KMS-11 (cell line): ENCODE results near the gene OAT.

Experiments used
- H2AFZ ChIP-seq: fragments of 200-600 bp; sonication (generic); 2 replicates; pipeline ENCODE4 v1.6.1; 2016; ENCODE audit warnings: antibody characterized with exemption, mixed run types, low read depth
- H3K27ac ChIP-seq: fragments of 200-600 bp; sonication (generic); 2 replicates; pipeline ENCODE4 v1.6.1; 2016; ENCODE audit warnings: mild to moderate bottlenecking, mixed run types
- H3K27me3 ChIP-seq: fragments of 200-600 bp; sonication (generic); 2 replicates; pipeline ENCODE4 v1.6.1; 2017; ENCODE audit warnings: mild to moderate bottlenecking, low read depth, mixed run types, moderate library complexity; ENCODE audit not compliant: insufficient read depth
- H3K36me3 ChIP-seq: fragments of 200-600 bp; sonication (generic); 2 replicates; pipeline ENCODE4 v1.6.1; 2017; ENCODE audit warnings: mild to moderate bottlenecking, mixed run types; ENCODE audit not compliant: insufficient read depth
- H3K4me1 ChIP-seq: fragments of 200-600 bp; sonication (generic); 2 replicates; pipeline ENCODE4 v1.6.1; 2016; ENCODE audit warnings: mild to moderate bottlenecking, low read depth, mixed run types; ENCODE audit not compliant: poor library complexity, severe bottlenecking
- H3K4me2 ChIP-seq: fragments of 200-600 bp; sonication (generic); 2 replicates; pipeline ENCODE4 v1.7.0; 2016; ENCODE audit warnings: mild to moderate bottlenecking, mixed run types
- H3K4me3 ChIP-seq: fragments of 200-600 bp; sonication (generic); IDR thresholded peaks from 2 replicates; pipeline ENCODE4 v1.6.1; 2017; ENCODE audit warnings: low read depth, low read length, mixed read lengths; ENCODE audit not compliant: insufficient read depth
- H3K79me2 ChIP-seq: fragments of 200-600 bp; sonication (generic); 2 replicates; pipeline ENCODE4 v1.6.1; 2016; ENCODE audit warnings: low read depth, mixed run types; ENCODE audit not compliant: insufficient read depth
- H3K9ac ChIP-seq: fragments of 200-600 bp; sonication (generic); 2 replicates; pipeline ENCODE4 v1.6.1; 2016; ENCODE audit warnings: mild to moderate bottlenecking, mixed run types
- H4K20me1 ChIP-seq: fragments of 200-600 bp; sonication (generic); 2 replicates; pipeline ENCODE4 v1.6.1; 2016; ENCODE audit warnings: mild to moderate bottlenecking, mixed run types; ENCODE audit not compliant: insufficient read depth
- CTCF ChIP-seq: fragments of 200-600 bp; sonication (generic); conservative IDR thresholded peaks from 2 replicates; pipeline ENCODE4 v1.6.1; 2017; ENCODE audit warnings: low read depth, mild to moderate bottlenecking, antibody characterized with exemption, low read length, moderate library complexity, mixed read lengths

Gene OAT

GRCh38 chr10:124423813-124424212, 5.1 kb upstream of the OAT start:
- TF ChIP-seq CTCF, result no peak
- H3K79me2 ChIP-seq, result no peaks in the 10 kb centered on the region
- no peaks in the 10 kb centered on the region for H4K20me1 ChIP-seq
- no peaks in the 10 kb centered on the region for H3K27me3 ChIP-seq
- peaks cover 6% of the 10 kb centered on the region for H3K4me1 ChIP-seq
- no peak overlapping the region for H3K4me3 ChIP-seq
- no peak overlapping the region for H3K9ac ChIP-seq
- no peaks in the 10 kb centered on the region for H3K36me3 ChIP-seq
- no peak overlapping the region for H3K4me2 ChIP-seq
- H2AFZ ChIP-seq, result no peak overlapping the region
- H3K27ac ChIP-seq, result no peak overlapping the region

GRCh38 chr10:124422742-124423141, 4.0 kb upstream of the OAT start:
- TF ChIP-seq CTCF, result no peak
- Histone ChIP-seq H4K20me1 (no peaks in the 10 kb centered on the region), H3K27me3 (no peaks in the 10 kb centered on the region), H3K36me3 (no peaks in the 10 kb centered on the region), H3K79me2 (peaks cover 4% of the 10 kb centered on the region), H3K9ac (no peak overlapping the region), H3K4me2 (no peak overlapping the region), H3K4me3 (no peak overlapping the region), H3K27ac (no peak overlapping the region), H3K4me1 (peaks cover 6% of the 10 kb centered on the region), H2AFZ (no peak overlapping the region)

- Histone ChIP-seq H3K4me2 (no peak overlapping the region), H2AFZ (no peak overlapping the region)
Observed at GRCh38 chr10:124420254-124420653, 1.5 kb upstream of the OAT start.

GRCh38 chr10:124419635-124420034, 912 bp upstream of the OAT start:
- H3K4me3 ChIP-seq, result no peak overlapping the region
- H4K20me1 ChIP-seq, result no peaks in the 10 kb centered on the region
- H2AFZ ChIP-seq, result peak overlapping the region; percentile 73
- peak overlapping the region; percentile 83 for H3K4me2 ChIP-seq
- H3K36me3 ChIP-seq, result no peaks in the 10 kb centered on the region
- H3K27ac ChIP-seq, result no peak overlapping the region
- H3K79me2 ChIP-seq, result peaks cover 22% of the 10 kb centered on the region
- no peak for TF ChIP-seq CTCF
- H3K9ac ChIP-seq, result peak overlapping the region; percentile 43; the same call in 1 of the 2 replicates
- H3K27me3 ChIP-seq, result no peaks in the 10 kb centered on the region
- peaks cover 21% of the 10 kb centered on the region for H3K4me1 ChIP-seq

More at GRCh38 chr10:124420254-124420653, 1.5 kb upstream of the OAT start:
- no peaks in the 10 kb centered on the region for H3K27me3 ChIP-seq
- H3K27ac ChIP-seq, result no peak overlapping the region
- H3K79me2 ChIP-seq, result peaks cover 20% of the 10 kb centered on the region
- no peak overlapping the region for H3K9ac ChIP-seq
- no peaks in the 10 kb centered on the region for H4K20me1 ChIP-seq
- TF ChIP-seq CTCF, result no peak
- H3K4me3 ChIP-seq, result no peak overlapping the region
- H3K36me3 ChIP-seq, result no peaks in the 10 kb centered on the region
- H3K4me1 ChIP-seq, result peaks cover 19% of the 10 kb centered on the region
